GM04503 (cell line): Measurements from ENCODE around the gene HDAC1.
"Not testable (repeated sequence)": the region's sequence is repeated elsewhere in the genome, so short reads cannot be mapped to it uniquely, and the experiment has no call there.

ENCODE experiments used
- DNase-seq: peaks from one replicate; pipeline ENCODE4 v3.0.0-alpha.2; 2012; ENCODE audit warnings: low read depth

HDAC1 gene

DNA sequence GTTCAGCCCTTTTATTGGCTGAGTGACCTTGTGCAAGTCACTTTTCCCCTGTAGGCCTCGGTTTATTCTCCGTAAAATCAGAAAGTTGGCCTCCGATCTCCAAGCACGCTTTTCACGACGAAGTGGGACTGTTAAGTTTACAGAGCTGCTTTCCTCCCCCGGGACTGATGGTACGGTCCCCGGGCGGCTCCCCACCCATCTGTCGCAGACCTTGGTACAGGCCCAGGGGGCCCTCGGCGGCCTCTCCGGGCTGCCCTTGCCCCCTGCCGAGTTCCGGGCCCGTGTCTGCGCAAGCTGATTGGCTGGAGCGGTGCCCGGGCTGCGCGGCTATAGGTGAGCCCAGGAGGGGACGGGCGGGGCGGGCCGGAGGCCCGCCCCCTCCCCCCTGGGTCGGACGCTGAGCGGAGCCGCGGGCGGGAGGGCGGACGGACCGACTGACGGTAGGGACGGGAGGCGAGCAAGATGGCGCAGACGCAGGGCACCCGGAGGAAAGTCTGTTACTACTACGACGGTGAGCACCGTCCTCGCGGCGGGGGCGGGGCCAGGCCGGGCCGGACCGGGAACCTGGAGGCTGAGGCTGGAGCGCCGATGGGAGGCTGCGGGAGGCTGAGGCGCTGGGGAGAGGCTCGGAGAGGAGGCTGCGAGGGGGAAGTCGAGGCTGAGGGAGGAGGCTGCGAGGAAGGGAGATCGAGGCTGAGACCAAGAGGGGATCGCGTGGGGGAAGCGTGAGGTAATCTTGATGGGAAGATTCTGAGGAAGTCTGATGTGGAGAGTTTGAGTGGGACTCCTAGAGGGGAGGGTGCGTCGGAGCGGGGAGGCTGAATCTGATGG, at the start of gene HDAC1:
HDAC1 (plus strand) TSS at position 376 of the 831 bp plus-strand sequence; CDS start at position 463, 87 bp downstream.
- peak; percentile 61 for DNase-seq

DNA sequence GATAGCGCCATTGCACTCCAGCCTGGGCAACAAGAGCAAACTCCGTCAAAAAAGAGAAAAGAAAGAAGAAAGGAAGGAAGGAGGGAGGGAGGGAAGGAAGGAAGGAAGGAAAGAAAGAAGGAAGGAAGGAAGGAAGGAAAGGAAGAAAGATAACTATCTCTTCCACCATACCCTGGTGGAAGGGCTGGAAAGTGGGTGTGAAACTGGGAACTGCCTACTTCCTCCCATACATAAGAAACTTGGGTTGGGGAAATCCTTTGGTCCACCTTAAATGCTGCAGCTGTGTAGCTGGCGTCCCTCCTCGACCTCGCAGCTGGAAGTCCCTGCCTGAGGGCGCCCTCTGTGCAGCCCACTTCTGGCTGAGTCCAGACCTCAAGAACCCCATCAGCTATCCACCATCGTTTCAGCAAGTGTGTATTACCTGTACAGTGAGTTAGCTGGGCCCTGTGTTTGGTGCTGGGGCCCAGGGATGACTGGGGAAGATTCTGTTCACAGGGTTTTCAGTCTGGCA, 49.5 kb upstream of the HDAC1 start:
- no peak for DNase-seq

DNA sequence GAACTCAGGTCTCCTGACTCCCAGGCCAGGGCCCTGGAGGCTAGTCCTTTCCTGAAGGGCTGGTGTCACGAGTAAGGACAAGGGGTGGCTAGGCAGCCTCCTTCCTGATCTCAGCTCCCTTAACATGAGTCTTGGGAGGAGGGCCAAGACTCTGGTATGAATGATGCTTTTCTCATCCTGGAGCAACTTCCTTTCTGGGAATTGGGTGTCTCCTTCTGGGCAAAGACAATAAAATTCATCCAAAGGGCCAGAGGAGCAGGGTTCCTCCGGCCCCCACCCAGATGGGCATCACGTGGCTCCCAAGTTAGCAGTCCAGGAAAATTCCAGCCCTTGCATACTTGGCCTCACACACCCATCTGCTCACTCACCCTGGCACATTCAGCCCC, 45.0 kb upstream of the HDAC1 start, which contains the start of gene FAM167B:
FAM167B (plus strand) TSS at position 335 of the 386 bp plus-strand sequence. CDS start 200 bp downstream, outside the sequence.
- peak; percentile 93 for DNase-seq

DNA sequence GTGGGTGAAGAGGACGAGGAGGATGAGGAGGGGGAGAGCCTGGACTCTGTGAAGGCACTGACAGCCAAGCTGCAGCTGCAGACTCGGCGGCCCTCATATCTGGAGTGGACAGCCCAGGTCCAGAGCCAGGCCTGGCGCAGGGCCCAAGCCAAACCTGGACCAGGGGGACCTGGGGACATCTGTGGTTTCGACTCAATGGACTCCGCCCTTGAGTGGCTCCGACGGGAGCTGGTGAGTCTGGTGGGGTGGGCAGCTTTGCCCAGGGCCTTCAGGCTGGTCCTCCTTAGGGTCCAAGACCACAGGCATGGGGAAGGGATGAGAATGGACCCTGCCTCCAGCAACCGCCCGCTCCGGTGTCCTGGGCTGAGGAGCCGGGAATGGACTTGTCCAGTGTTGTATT, 44.4 kb upstream of the HDAC1 start:
- no peak for DNase-seq

GRCh38 chr1:32247983-32248889, 43.6 kb upstream of the HDAC1 start:
- no peak for DNase-seq

GRCh38 chr1:32249831-32250525, 41.9 kb upstream of the HDAC1 start:
- no peak for DNase-seq

DNA sequence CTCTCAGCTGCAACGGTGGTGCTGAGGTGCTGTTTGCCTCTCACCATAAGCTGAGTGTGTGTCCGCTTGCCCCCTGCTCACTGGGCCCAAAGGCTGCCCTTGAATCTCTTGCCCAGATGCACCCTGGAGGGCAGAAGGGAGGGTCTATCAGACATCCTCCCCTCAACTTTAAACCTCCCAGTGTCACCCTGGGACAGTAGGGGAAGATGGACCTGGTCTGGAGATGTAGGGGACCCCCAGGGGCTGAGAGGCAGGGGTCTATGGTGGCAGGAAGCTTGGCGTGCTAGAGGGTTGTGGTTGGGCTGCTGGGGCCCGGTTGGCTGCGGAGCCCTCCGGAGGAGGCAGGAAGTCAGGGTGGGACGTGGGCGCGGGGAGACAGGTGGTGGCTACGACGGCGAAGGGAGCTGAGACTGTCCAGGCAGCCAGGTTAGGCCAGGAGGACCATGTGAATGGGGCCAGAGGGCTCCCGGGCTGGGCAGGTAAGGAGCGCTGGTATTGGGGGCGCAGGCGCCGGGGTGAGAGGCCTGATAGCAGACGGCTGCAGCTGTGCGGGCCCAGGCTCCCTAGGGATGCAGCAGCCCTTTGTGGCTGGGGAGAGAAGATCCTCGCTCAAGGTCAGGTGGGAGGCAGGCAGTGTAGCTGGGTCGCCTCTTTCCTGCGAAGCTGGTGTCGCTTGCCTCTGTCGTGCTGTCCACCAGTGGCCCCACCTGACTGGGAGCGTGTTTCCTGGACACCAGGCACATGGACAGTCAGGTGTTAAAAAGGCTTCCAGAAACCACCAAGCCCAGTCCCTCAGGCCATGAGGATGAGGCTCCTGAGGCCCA, 40.8 kb upstream of the HDAC1 start, which contains the start of gene LCK:
LCK (plus strand) TSS at position 373 of the 824 bp plus-strand sequence. CDS start 23,065 bp downstream, outside the sequence.
- DNase-seq: no peak

DNA sequence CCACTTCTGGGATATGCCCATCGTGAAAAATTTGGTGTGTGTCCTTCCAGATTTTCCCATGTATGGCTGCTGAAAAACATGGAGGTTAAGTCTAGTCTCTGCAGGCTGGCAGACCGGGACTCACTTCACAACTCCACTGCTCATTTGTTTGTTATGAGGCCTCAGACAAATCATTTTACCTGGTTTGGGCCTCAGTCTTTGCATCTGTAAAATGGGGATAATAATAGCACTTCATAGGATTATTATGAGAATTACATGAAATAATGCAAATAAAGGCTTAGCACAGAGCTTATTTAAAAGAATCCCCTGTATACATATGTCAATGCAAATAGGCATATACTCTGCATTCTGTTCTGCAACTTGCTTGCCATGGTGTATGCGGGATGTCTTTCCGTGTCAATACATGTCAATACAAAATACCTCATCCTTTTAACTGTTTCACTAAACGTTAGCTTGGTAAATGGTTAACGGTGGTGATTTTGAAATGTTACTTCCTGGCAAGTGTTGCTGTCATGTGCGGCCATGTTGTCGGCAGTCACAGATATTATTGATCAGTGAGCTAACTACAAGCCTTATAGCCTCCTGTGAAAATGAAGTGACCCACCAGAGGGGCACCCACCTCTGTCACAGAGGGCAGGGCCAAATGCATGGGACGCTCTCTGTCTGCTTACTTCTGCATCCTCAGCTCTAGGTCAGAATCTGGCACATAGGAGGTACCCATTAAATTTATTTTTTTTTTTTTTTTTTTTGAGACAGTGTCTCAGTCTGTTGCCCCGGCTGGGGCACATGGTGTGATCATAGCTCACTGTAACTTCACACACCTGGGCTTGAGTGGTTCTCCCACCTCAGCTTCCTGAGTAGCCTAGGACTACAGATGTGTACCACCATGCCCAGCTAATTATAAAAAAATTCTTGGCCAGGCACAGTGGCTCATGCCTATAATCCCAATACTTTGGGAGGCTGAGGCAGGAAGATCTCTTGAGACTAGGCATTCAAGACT, 36.5 kb upstream of the HDAC1 start:
- no peak for DNase-seq

DNA sequence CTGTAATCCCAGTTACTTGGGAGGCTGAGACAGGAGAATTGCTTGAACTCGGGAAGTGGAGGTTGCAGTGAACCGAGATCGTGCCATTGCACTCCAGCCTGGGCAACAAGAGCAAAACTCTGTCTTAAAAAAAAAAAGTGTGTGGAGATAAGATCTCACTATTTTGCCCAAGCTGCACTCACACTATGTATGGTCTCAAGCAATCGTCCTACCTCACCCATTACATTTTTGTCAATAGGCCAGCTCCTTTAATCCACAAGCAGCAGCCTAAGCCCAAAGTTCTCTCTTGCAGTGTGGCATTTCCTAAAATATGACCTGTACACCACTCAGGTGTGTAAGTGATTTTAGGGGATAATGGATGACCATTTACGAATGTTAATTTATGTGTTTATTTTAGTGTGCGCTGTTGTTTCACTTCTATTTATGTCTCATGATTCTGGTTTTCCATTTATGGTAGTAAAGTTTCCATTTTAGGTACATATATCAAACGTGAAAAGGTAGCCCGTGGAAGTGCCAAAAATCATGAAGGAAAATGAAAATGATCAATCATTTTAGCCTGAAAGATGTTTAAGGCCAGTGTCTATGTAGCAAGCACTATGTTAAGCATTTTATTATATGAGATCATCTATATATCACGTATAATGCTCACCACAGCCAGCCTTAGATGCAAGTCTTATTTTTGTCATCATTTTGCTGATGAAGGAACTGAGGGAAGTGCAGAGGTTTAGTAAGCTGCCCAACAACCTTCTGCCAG, 35.2 kb upstream of the HDAC1 start:
- DNase-seq: no peak

- no peak for DNase-seq
These were observed 34.7 kb upstream of the HDAC1 start for GRCh38 chr1:32257227-32257508.

DNA sequence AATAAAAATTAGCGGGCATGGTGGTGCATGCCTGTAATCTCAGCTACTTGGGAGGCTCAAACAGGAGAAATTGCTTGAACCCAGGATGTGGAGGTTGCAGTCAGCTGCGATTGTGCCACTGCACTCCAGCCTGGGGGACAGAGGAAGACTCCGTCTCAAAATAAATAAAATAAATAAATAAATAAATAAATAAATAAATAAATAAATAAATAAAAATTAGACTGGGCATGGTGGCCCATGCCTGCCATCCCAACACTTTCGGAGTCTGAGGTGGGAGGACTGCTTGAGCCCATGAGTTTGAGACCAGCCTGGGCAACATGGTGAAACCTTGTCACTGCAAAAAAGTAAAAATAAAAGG, 28.7 kb upstream of the HDAC1 start:
- DNase-seq: not testable (repeated sequence)

DNA sequence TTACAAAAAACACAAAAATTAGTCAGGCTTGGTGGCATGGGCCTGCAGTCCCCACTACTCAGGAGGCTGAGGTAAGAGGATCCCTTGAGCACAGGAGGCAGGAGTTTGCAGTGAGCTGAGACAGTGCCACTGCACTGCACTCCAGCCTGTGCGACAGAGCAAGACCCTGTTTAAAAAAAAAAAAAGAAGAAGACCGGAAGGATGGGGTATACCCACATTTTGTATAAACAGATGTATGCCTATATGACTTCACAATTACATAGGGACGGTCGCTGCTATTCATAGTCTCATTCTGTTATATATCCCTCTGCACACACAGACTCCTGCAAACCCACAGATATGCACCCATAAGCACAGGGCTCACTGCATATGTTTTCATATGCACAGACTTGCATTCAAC, 28.1 kb upstream of the HDAC1 start:
- no peak for DNase-seq

GRCh38 chr1:32265846-32266245, 26.0 kb upstream of the HDAC1 start:
- DNase-seq: no peak

- no peak for DNase-seq
These were observed 24.8 kb upstream of the HDAC1 start for GRCh38 chr1:32266921-32267591.

- no peak for DNase-seq
These were observed 22.1 kb upstream of the HDAC1 start for GRCh38 chr1:32269744-32270143.

DNA sequence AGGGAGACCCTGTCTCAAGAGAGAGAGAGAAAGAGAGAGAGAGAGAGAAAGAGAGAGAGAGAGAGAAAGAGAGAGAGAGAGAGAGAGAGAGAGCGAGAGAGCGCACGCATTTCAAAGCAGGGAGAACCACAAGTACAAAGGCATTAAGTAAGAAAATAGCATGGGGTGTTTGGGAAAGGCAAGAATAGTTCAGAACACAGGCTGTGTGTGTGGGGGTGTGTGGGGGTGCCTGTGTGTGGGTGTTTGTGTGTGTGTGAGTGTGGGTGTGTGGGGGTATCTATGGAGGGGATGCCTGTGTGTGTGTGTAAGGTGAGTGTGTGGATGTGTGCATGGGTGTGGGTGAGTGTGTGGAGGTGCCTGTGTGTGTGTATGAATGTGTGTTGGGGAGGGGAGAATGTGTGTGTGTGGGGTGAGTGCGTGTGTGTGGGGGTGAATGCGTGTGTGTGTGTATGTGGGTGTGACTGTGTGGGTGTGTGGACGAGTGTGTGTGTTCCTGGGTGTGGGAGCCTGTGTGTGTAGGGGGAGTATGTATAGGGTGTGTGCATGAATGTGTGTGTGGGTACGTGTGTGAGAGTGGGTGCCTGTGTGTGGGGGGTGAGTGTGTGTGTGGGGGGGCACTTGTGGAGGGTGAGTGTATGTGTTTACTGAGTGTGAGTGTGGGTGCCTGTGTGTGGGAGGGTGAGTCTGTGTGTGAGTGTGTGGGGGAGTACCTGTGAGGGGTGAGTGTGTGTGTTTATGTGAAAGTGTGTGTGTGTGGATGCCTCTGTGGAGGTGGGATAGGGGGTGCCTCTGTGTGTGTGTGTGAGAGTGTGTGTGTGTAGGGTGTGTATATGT, 19.1 kb upstream of the HDAC1 start:
- no peak for DNase-seq

DNA sequence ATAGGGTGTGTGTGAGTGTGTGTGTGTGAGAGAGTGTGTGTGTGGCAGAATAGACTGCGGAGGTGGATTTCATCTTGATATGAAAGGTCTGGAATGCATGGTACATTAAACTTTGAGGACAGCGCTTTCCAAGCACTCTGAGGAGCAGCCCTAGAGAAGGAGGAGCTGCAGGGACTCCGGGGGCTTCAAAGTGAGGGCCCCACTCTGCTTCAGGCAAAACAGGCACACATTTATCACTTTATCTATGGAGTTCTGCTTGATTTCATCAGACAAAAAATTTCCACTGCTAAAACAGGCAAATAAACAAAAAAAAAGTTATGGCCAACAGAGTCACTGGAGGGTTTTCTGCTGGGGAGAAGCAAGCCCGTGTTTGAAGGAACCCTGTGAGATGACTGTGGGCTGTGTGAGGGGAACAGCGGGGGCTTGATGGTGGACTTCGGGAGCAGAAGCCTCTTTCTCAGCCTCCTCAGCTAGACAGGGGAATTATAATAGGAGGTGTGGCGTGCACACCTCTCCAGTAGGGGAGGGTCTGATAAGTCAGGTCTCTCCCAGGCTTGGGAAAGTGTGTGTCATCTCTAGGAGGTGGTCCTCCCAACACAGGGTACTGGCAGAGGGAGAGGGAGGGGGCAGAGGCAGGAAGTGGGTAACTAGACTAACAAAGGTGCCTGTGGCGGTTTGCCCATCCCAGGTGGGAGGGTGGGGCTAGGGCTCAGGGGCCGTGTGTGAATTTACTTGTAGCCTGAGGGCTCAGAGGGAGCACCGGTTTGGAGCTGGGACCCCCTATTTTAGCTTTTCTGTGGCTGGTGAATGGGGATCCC, 18.3 kb upstream of the HDAC1 start:
- no peak for DNase-seq
